ENCODE measurements around the gene DIP2B.

Gene DIP2B

GRCh38 chr12:50504798-50505674 lies at the start of gene DIP2B:
DIP2B (plus strand) TSS chr12:50504985; CDS start chr12:50505141, 156 bp downstream.
- TF ChIP-seq CTCF (conservative IDR thresholded peaks at IDR 0.05; ENCODE audit: control insufficient read depth, insufficient read depth, low read depth, low read length): peak; percentile 88
- peak; percentile 85 for DNase-seq (ENCODE audit: low read depth)
- H3K4me3 ChIP-seq (ENCODE audit: control insufficient read depth, low read depth, low read length): peak within 1 kb of the TSS; percentile 90

- H3K4me3 ChIP-seq (ENCODE audit: control insufficient read depth, low read depth, low read length): no peak overlapping the region
- no peak for TF ChIP-seq CTCF (conservative IDR thresholded peaks at IDR 0.05; ENCODE audit: control insufficient read depth, insufficient read depth, low read depth, low read length)
- no peak for DNase-seq (ENCODE audit: low read depth)
Observed at GRCh38 chr12:50458606-50459005, 46.2 kb upstream of the DIP2B start.

GRCh38 chr12:50467439-50467838 lies 37.3 kb upstream of the DIP2B start:
- H3K4me3 ChIP-seq (ENCODE audit: control insufficient read depth, low read depth, low read length): no peak overlapping the region
- no peak for TF ChIP-seq CTCF (conservative IDR thresholded peaks at IDR 0.05; ENCODE audit: control insufficient read depth, insufficient read depth, low read depth, low read length)

GRCh38 chr12:50477241-50477832 lies 27.4 kb upstream of the DIP2B start:
- no peak overlapping the region for H3K4me3 ChIP-seq (ENCODE audit: control insufficient read depth, low read depth, low read length)
- no peak for TF ChIP-seq CTCF (conservative IDR thresholded peaks at IDR 0.05; ENCODE audit: control insufficient read depth, insufficient read depth, low read depth, low read length)
- no peak for DNase-seq (ENCODE audit: low read depth)

More at GRCh38 chr12:50467439-50467838, 37.3 kb upstream of the DIP2B start:
- no peak for DNase-seq (ENCODE audit: low read depth)

GRCh38 chr12:50482571-50482970 lies 22.2 kb upstream of the DIP2B start:
- peak; percentile 34 for DNase-seq (ENCODE audit: low read depth)
- no peak overlapping the region for H3K4me3 ChIP-seq (ENCODE audit: control insufficient read depth, low read depth, low read length)
- no peak for TF ChIP-seq CTCF (conservative IDR thresholded peaks at IDR 0.05; ENCODE audit: control insufficient read depth, insufficient read depth, low read depth, low read length)

GRCh38 chr12:50483488-50483887 lies 21.3 kb upstream of the DIP2B start:
- no peak overlapping the region for H3K4me3 ChIP-seq (ENCODE audit: control insufficient read depth, low read depth, low read length)
- DNase-seq (ENCODE audit: low read depth): no peak
- TF ChIP-seq CTCF (conservative IDR thresholded peaks at IDR 0.05; ENCODE audit: control insufficient read depth, insufficient read depth, low read depth, low read length): no peak

Measured in fibroblast of mammary gland (primary cell).